Measurements from ENCODE around the gene SEL1L3. TPM values are rescaled to one million over a fixed set of nuclear protein-coding genes. Genes with fewer than 3 reads are reported as not detected.

The SEL1L3 gene
- total RNA-seq, 1 experiment from 2014 or later, result 48.3 TPM

DNA sequence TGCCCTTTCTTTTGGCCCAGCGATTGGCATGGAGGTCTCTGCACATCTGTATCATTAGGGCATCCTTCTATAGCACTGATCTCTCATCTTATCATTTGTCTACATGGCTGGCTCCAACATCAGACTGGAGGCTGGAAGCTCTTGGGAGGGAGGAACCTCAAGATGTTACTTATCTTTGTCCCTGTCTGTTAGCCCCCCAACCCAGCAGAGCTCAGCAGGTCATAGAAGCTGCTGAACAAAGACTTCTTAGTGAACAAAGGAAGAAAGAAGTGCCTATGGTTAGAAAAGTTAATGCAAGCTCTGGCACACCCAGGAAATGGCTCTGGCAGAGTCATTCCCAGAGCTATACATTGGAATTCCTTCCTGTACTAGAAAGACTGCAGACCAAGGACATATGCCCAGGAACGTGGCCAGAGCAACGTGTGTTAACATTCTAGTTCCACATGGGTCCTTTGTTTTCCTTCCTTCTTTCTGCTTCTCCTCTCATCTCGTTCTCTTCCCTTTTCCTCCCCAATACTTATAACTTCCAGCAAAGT lies 74.0 kb downstream of the SEL1L3 start:
- no peak overlapping the region for H2BK120ac ChIP-seq (ENCODE audit: low read depth, low read length, poor library complexity, severe bottlenecking)
- no peak overlapping the region for H3K27ac ChIP-seq (ENCODE audit: insufficient read length, low read depth, low read length)
- Mint-ChIP-seq H3K4me1 (peaks cover 2 to 6% of the 10 kb centered on the region in 2 experiments; a peak in 1 of 4 replicates), H3K9me3 (no peaks in the 10 kb centered on the region), H3K4me3 (no peak overlapping the region), H3K36me3 (ENCODE audit: insufficient read depth in 1 of 3, low read depth in 3 of 3) (peaks cover 24 to 56% (median 28%) of the 10 kb centered on the region in 3 experiments), H3K27me3 (ENCODE audit: low read depth) (no peaks in the 10 kb centered on the region), H3K27ac (peak overlapping the region in 2 of 3 experiments; percentile 36 to 80; a peak in 3 of 7 replicates)
- no CpG with 5 or more reads among the region's 4 CpGs for WGBS (ENCODE audit: extremely low coverage, insufficient read length, low lambda C conversion rate)
- no peak overlapping the region for H3K18ac ChIP-seq (ENCODE audit: insufficient read length, low read depth, low read length)
- DNase-seq, result no peak
- no peak overlapping the region for H3K14ac ChIP-seq (ENCODE audit: insufficient read depth, low read length)
- no peak overlapping the region for H3K4me2 ChIP-seq (ENCODE audit: insufficient read depth, insufficient read length, low read length)
- no peak overlapping the region for H2AFZ ChIP-seq (ENCODE audit: low read length)
- TF ChIP-seq CTCF (conservative IDR thresholded peaks at IDR 0.05), result no peak
- no peaks in the 10 kb centered on the region for H4K20me1 ChIP-seq (ENCODE audit: control insufficient read depth, insufficient read depth, insufficient read length)
- no peak overlapping the region for H4K8ac ChIP-seq (replicated peaks; ENCODE audit: insufficient read length, low read depth, low read length)
- H3K23me2 ChIP-seq (ENCODE audit: insufficient read length, low read depth, low read length, poor library complexity, severe bottlenecking), result no peaks in the 10 kb centered on the region
- no peak overlapping the region for H2BK12ac ChIP-seq (ENCODE audit: insufficient read length, low read depth, low read length)
- no peak overlapping the region for H3T11ph ChIP-seq (ENCODE audit: low read length)
- H3K4me1 ChIP-seq (ENCODE audit: insufficient read depth, low read length), result no peaks in the 10 kb centered on the region
- no peaks in the 10 kb centered on the region for H3K79me2 ChIP-seq (ENCODE audit: insufficient read depth, low read length)
- no peaks in the 10 kb centered on the region for H3K9me3 ChIP-seq (ENCODE audit: control insufficient read depth, low read depth, low read length)
- H2AK5ac ChIP-seq (ENCODE audit: insufficient read length, low read length), result no peak overlapping the region
- no peak overlapping the region for H4K91ac ChIP-seq (ENCODE audit: insufficient read length, low read depth, low read length)
- no peak overlapping the region for H2BK5ac ChIP-seq (ENCODE audit: insufficient read length, low read length)
- H2BK20ac ChIP-seq (ENCODE audit: low read depth, low read length, poor library complexity, severe bottlenecking), result no peak overlapping the region
- no peak overlapping the region for H3K23ac ChIP-seq (ENCODE audit: insufficient read length, low read depth, low read length)
- no peaks in the 10 kb centered on the region for H3K79me1 ChIP-seq (ENCODE audit: insufficient read depth, low read depth, low read length, poor library complexity, severe bottlenecking)
- no peak overlapping the region for H2BK15ac ChIP-seq (ENCODE audit: low read depth, low read length)
- H3K56ac ChIP-seq (ENCODE audit: insufficient read length, low read depth, low read length), result no peak overlapping the region
- H3K9ac ChIP-seq (ENCODE audit: extremely low read depth, insufficient read length, low read length), result no peak overlapping the region
- no peak overlapping the region for H4K5ac ChIP-seq (ENCODE audit: insufficient read length, low read depth, low read length)
- no peak overlapping the region for H3K4ac ChIP-seq (ENCODE audit: low read depth, low read length)
- H3K27me3 ChIP-seq (ENCODE audit: insufficient read depth, low read length), result no peaks in the 10 kb centered on the region

Measured in H9 (cell line).